GM12878 (cell line): ENCODE measurements around the gene HYAL1. TPM values are rescaled to one million over a fixed set of nuclear protein-coding genes. Genes with fewer than 3 reads are reported as not detected.

ENCODE experiments used
- BACH1 ChIP-seq: fragments of 450-650 bp; IDR thresholded peaks from 2 replicates; pipeline ENCODE4 v1.6.1; 2017; ENCODE audit warnings: mild to moderate bottlenecking, borderline replicate concordance
- CBX5 ChIP-seq: sonication (generic); IDR thresholded peaks from 2 replicates; pipeline ENCODE4 v1.6.1; 2016; ENCODE audit warnings: low read depth, moderate library complexity, mild to moderate bottlenecking, inconsistent platforms
- CHD1 ChIP-seq: IDR thresholded peaks from 2 replicates; pipeline ENCODE4 v1.6.1; 2012; ENCODE audit warnings: low read depth, low read length, improper control_type of control experiment
- CREM ChIP-seq: IDR thresholded peaks from 2 replicates; pipeline ENCODE4 v1.6.1; 2014; ENCODE audit warnings: antibody characterized with exemption, low read depth
- CUX1 ChIP-seq: IDR thresholded peaks from 2 replicates; pipeline ENCODE4 v1.6.1; 2012; ENCODE audit warnings: improper control_type of control experiment, low read depth, low read length; ENCODE audit not compliant: insufficient replicate concordance
- EGR1 ChIP-seq, 2 experiments: IDR thresholded peaks; 1 replicate in 1 of 2; 2 replicates in 1 of 2; pipeline ENCODE4 v1.6.1; 2011 to 2012; ENCODE audit warnings: low read depth in 2 of 2, low read length in 2 of 2, borderline replicate concordance in 1 of 2, mild to moderate bottlenecking in 1 of 2, moderate library complexity in 1 of 2
- ELK1 ChIP-seq: IDR thresholded peaks from 2 replicates; pipeline ENCODE4 v1.6.1; 2012; ENCODE audit warnings: low read depth, low read length, improper control_type of control experiment
- EZH2 ChIP-seq: IDR thresholded peaks from 2 replicates; pipeline ENCODE4 v1.6.1; 2012; ENCODE audit warnings: low read depth, mild to moderate bottlenecking, control low read depth, inconsistent platforms, low read length, borderline replicate concordance; ENCODE audit not compliant: control insufficient read depth
- FOXK2 ChIP-seq: fragments of 450-650 bp; IDR thresholded peaks from 2 replicates; pipeline ENCODE4 v1.6.1; 2017; ENCODE audit warnings: mild to moderate bottlenecking, moderate library complexity
- MEF2B ChIP-seq: fragments of 450-650 bp; IDR thresholded peaks from 2 replicates; pipeline ENCODE4 v1.6.1; 2018; ENCODE audit warnings: mild to moderate bottlenecking, moderate library complexity; ENCODE audit not compliant: partially characterized antibody, poor library complexity, severe bottlenecking
- MTA3 ChIP-seq: IDR thresholded peaks from 2 replicates; pipeline ENCODE4 v1.6.1; 2012; ENCODE audit warnings: low read length, inconsistent platforms, borderline replicate concordance
- PAX5 ChIP-seq: IDR thresholded peaks from 2 replicates; pipeline ENCODE4 v1.6.1; 2011; ENCODE audit warnings: low read depth, low read length, borderline replicate concordance
- POLR2AphosphoS5 ChIP-seq: IDR thresholded peaks from 2 replicates; pipeline ENCODE4 v1.6.1; 2011; ENCODE audit warnings: mild to moderate bottlenecking, low read length, inconsistent platforms
- SMAD1 ChIP-seq: fragments of 450-650 bp; IDR thresholded peaks from 2 replicates; pipeline ENCODE4 v1.6.1; 2018; ENCODE audit warnings: mild to moderate bottlenecking, low read depth; ENCODE audit not compliant: partially characterized antibody
- SP1 ChIP-seq: IDR thresholded peaks from one replicate; pipeline ENCODE4 v1.6.1; 2011; ENCODE audit warnings: low read depth, low read length
- STAT3 ChIP-seq: IDR thresholded peaks from 2 replicates; pipeline ENCODE4 v1.6.1; 2011; ENCODE audit warnings: low read depth, low read length, improper control_type of control experiment
- TCF12 ChIP-seq: IDR thresholded peaks from 2 replicates; pipeline ENCODE4 v1.6.1; 2011; ENCODE audit warnings: low read depth, mild to moderate bottlenecking, low read length
- WRNIP1 ChIP-seq: IDR thresholded peaks from 2 replicates; pipeline ENCODE4 v1.6.1; 2011; ENCODE audit warnings: low read depth, low read length, improper control_type of control experiment, borderline replicate concordance
- ZBED1 ChIP-seq: IDR thresholded peaks from 2 replicates; pipeline ENCODE4 v1.6.1; 2016; ENCODE audit warnings: borderline replicate concordance
- ZNF592 ChIP-seq: fragments of 450-650 bp; IDR thresholded peaks from 2 replicates; pipeline ENCODE4 v1.6.1; 2017; ENCODE audit warnings: mild to moderate bottlenecking, moderate library complexity
- ZNF622 ChIP-seq: fragments of 450-650 bp; IDR thresholded peaks from 2 replicates; pipeline ENCODE4 v1.6.1; 2017; ENCODE audit warnings: mild to moderate bottlenecking, inconsistent platforms
- polyA plus RNA-seq, 11 experiments: library from polyadenylated mRNA; depleted of rRNA in 4 of 11; unstranded in 6 of 11; stranded (reverse) in 5 of 11; fragments of >200 nt; fragmentation: Nextera tagmentation in 4 of 11; fragmentation: Illumina TruSeq in 1 of 11; extraction: Ambion mirVana in 4 of 11; extraction: Trizol in 1 of 11; gene quantifications; 1 replicate in 1 of 11; 2 replicates in 10 of 11; pipeline versions ENCODE4 v1.2.1 to v1.2.3, GENCODE V29; 2011 to 2016; ENCODE audit warnings: inconsistent platforms in 2 of 11, missing spikeins in 2 of 11, low read depth in 1 of 11
- total RNA-seq, 4 experiments: library from RNA; depleted of rRNA in 3 of 4; stranded (reverse); fragments of >200 nt in 3 of 4; fragmentation: Illumina TruSeq in 1 of 4; extraction: Trizol in 1 of 4; gene quantifications; 2 replicates each; pipeline versions ENCODE4 v1.2.1 to v1.2.3, GENCODE V29; 2013 to 2021

The HYAL1 gene
- total and polyA plus RNA-seq, 10 of the 15 experiments (the other 5 are each of a cell fraction or from before 2014, with no cell fraction given): 0.04 to 0.55 (median 0.18) TPM; not detected in 2

- TF ChIP-seq FOXK2 (no peak), STAT3 (no peak), CBX5 (no peak), POLR2AphosphoS5 (peak; percentile 80), EZH2 (no peak), ELK1 (no peak), TCF12 (no peak), CREM (peak; percentile 74; the same call in 1 of the 2 replicates), MTA3 (no peak), ZNF622 (no peak), PAX5 (0 out of 2 replicates have a peak, but pooled peaks have one; percentile 47), CUX1 (no peak), CHD1 (no peak), SP1 (peak; percentile 60), SMAD1 (no peak), BACH1 (peak; percentile 74), EGR1 (IDR thresholded peaks at IDR 0.05; ENCODE audit: borderline replicate concordance in 1 of 2, low read depth in 2 of 2, low read length in 2 of 2) (peak in 1 of 2 experiments; percentile 94; a peak in 2 of 3 replicates), ZBED1 (no peak), MEF2B (no peak), WRNIP1 (no peak), ZNF592 (no peak)
These were observed 33.9 kb upstream of the HYAL1 start (continued) for GRCh38 chr3:50337175-50337861.
